Ishikawa (cell line): ENCODE results near the gene BACH2.

Source experiments
- CEBPB ChIP-seq: IDR thresholded peaks from 2 replicates; pipeline ENCODE4 v1.6.1; 2012
- CREB1 ChIP-seq: IDR thresholded peaks from 2 replicates; pipeline ENCODE4 v1.6.1; 2012; ENCODE audit warnings: low read depth
- EGR1 ChIP-seq: IDR thresholded peaks from 2 replicates; pipeline ENCODE4 v1.6.1; 2012
- EP300 ChIP-seq: IDR thresholded peaks from 2 replicates; pipeline ENCODE4 v1.6.1; 2012; ENCODE audit warnings: borderline replicate concordance
- FOXM1 ChIP-seq: IDR thresholded peaks from 2 replicates; pipeline ENCODE4 v1.6.1; 2012; ENCODE audit warnings: low read depth, borderline replicate concordance
- NFIC ChIP-seq: IDR thresholded peaks from 2 replicates; pipeline ENCODE4 v1.6.1; 2012
- RAD21 ChIP-seq: IDR thresholded peaks from 2 replicates; pipeline ENCODE4 v1.6.1; 2012; ENCODE audit warnings: low read depth
- REST ChIP-seq: IDR thresholded peaks from 2 replicates; pipeline ENCODE4 v1.6.1; 2012; ENCODE audit warnings: low read depth, mild to moderate bottlenecking
- TAF1 ChIP-seq: IDR thresholded peaks from 2 replicates; pipeline ENCODE4 v1.6.1; 2012; ENCODE audit warnings: low read depth, mild to moderate bottlenecking
- TCF12 ChIP-seq: IDR thresholded peaks from 2 replicates; pipeline ENCODE4 v1.6.1; 2012; ENCODE audit warnings: low read depth
- TEAD4 ChIP-seq: IDR thresholded peaks from 2 replicates; pipeline ENCODE4 v1.6.1; 2012
- USF1 ChIP-seq: IDR thresholded peaks from 2 replicates; pipeline ENCODE4 v1.6.1; 2012
- YY1 ChIP-seq: IDR thresholded peaks from 2 replicates; pipeline ENCODE4 v1.6.1; 2012; ENCODE audit warnings: low read depth
- ZBTB7A ChIP-seq: IDR thresholded peaks from 2 replicates; pipeline ENCODE4 v1.6.1; 2012; ENCODE audit warnings: low read depth
- TF ChIP-seq, protein P1 (sequence below): IDR thresholded peaks from 2 replicates; pipeline ENCODE4 v1.6.1; 2012

BACH2 gene

DNA sequence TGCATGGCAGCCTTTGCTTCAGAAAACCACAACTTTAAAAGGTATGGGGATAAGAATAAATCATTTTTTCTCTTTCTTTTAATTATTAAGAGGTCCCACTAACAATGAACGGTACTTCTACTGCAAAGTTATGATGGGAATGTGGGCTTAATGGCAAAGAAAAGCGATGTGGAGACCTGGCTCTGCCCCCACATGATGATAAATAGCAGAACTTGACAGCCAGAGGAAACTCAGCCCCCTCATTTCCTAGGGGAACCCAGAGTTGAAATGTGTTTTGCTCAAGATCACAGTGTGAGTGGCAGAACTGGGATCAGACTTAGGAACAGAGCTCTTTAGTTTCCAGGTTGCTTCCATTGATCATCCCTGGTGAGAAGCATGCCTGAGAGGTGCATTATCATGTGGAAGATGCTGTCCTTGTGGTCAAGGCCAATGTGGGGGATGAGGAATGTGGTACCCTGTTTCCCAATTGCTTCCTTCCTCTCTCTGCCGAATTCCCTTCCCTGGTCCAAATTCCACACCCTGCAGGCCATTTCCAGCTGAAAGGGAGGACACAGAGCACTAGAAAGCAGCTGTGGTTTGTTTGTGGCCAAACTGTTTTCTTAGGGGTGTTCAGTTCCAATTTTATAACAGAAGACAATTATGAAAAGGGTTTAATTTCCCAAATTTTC, 66.0 kb downstream of the BACH2 start:
- TF ChIP-seq CEBPB (no peak), ZBTB7A (no peak), FOXM1 (no peak), CREB1 (no peak), TCF12 (no peak), TAF1 (no peak), REST (no peak), YY1 (no peak), EP300 (no peak), USF1 (no peak), NFIC (no peak), RAD21 (no peak)
- TF ChIP-seq, protein P1, sequence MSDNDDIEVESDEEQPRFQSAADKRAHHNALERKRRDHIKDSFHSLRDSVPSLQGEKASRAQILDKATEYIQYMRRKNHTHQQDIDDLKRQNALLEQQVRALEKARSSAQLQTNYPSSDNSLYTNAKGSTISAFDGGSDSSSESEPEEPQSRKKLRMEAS: no peak

DNA sequence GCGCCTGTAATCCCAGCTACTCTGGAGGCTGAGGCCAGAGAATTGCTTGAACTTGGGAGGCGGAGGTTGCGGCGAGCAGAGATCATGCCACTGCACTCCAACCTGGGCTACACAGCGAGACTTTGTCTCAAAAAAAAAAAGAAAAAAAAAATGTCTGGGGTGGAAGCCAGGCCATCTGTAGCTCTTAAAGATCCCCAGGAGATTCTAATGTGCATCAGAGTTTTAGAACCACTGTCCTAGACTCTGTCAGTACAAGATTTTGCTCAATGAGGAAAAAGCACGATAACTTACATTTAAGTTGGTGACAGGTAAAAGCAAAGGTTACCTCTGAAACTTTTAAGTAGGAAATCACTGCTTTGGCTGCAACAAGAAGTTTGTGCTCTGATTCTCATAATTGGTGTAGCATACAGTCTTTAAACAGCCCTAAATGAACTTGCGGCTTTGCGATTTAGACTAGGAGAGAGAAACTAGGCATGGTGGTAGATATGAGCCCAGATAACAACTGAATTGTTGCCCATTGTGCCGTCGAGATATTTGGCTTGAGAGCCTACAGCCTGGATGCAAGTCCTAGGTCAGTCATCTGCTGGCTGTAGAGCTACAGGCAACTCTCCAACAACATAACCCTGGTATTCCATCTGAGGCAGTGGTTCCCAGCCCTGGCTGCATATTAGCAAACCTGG, 67.2 kb downstream of the BACH2 start:
- no peak for TF ChIP-seq CREB1
- TF ChIP-seq, protein P1: no peak
- no peak for TF ChIP-seq ZBTB7A
- no peak for TF ChIP-seq REST

GRCh38 chr6:90227673-90228072, 69.0 kb downstream of the BACH2 start:
- TF ChIP-seq, protein P1: no peak
- TF ChIP-seq NFIC (no peak), REST (no peak), CREB1 (no peak), TAF1 (no peak), ZBTB7A (no peak), FOXM1 (no peak)

DNA sequence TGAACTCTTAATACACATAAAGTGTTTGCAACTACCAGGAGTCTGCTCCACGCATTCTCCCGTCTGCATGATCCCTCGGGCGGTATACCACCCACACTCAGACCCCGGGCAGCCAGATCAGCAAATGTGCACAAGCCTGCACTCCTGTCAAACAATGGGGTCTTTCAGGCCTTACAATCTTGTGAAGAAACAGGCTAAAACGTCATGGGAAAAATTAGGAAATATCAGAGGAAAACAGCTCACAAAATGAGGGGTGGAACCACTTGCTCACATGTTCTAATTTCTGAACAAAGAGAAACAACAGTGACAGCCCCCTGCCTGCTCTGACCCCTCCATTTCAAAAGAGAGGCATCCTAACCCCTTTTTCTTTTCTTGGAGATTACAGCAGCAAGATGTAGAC, 69.4 kb downstream of the BACH2 start:
- TF ChIP-seq TCF12: no peak
- no peak for TF ChIP-seq CREB1
- TF ChIP-seq TAF1: no peak
- TF ChIP-seq FOXM1: no peak
- TF ChIP-seq EP300: no peak
- TF ChIP-seq REST: no peak
- no peak for TF ChIP-seq YY1
- no peak for TF ChIP-seq RAD21
- no peak for TF ChIP-seq TEAD4
- TF ChIP-seq, protein P1: no peak
- TF ChIP-seq CEBPB: no peak
- no peak for TF ChIP-seq EGR1
- no peak for TF ChIP-seq USF1
- no peak for TF ChIP-seq NFIC
- no peak for TF ChIP-seq ZBTB7A
